GM21390 (cell line): ENCODE measurements around the gene EHBP1L1.

Experiments used
- ATAC-seq: cut with Tn5 transposase; IDR thresholded peaks from one replicate; pipeline ENCODE4 v1.9.1; 2021; ENCODE audit not compliant: unreplicated experiment

Gene EHBP1L1

GRCh38 chr11:65613091-65613928, 37.5 kb downstream of the EHBP1L1 start:
- no peak for ATAC-seq

- peak; percentile 76 for ATAC-seq
These were observed 39.5 kb downstream of the EHBP1L1 start, which contains the start of gene PCNX3 for GRCh38 chr11:65615229-65615949. Gene PCNX3, plus strand, starts transcription at chr11:65615776. Its CDS starts 536 bp downstream, at chr11:65616312.

GRCh38 chr11:65615950-65616574, 40.2 kb downstream of the EHBP1L1 start:
- ATAC-seq = peak; percentile 3

GRCh38 chr11:65616575-65617001, 40.7 kb downstream of the EHBP1L1 start:
- no peak for ATAC-seq

GRCh38 chr11:65617136-65617850, 41.4 kb downstream of the EHBP1L1 start:
- ATAC-seq = no peak

- ATAC-seq = no peak
These were observed 42.3 kb downstream of the EHBP1L1 start for GRCh38 chr11:65617990-65618751.

- no peak for ATAC-seq
These were observed 42.9 kb downstream of the EHBP1L1 start for GRCh38 chr11:65618763-65619162.

- ATAC-seq = no peak
These were observed 43.6 kb downstream of the EHBP1L1 start for GRCh38 chr11:65619281-65619928.

- ATAC-seq = no peak
These were observed 44.8 kb downstream of the EHBP1L1 start for GRCh38 chr11:65620666-65621065.

- ATAC-seq = no peak
These were observed 45.6 kb downstream of the EHBP1L1 start for GRCh38 chr11:65621460-65621859.

- no peak for ATAC-seq
These were observed 46.2 kb downstream of the EHBP1L1 start for GRCh38 chr11:65622011-65622410.

GRCh38 chr11:65623177-65623576, 47.3 kb downstream of the EHBP1L1 start:
- no peak for ATAC-seq

- no peak for ATAC-seq
These were observed 48.2 kb downstream of the EHBP1L1 start for GRCh38 chr11:65623852-65624616.

GRCh38 chr11:65624931-65625627, 49.2 kb downstream of the EHBP1L1 start:
- ATAC-seq = no peak

- ATAC-seq = no peak
These were observed 49.9 kb downstream of the EHBP1L1 start for GRCh38 chr11:65625628-65626342.

GRCh38 chr11:65627202-65627601, 51.3 kb downstream of the EHBP1L1 start:
- no peak for ATAC-seq

- no peak for ATAC-seq
These were observed 53.7 kb downstream of the EHBP1L1 start for GRCh38 chr11:65629579-65629978.

GRCh38 chr11:65630215-65630614, 54.4 kb downstream of the EHBP1L1 start:
- no peak for ATAC-seq
